ENCODE data around the gene PTPA.
"Not testable (repeated sequence)": the region's sequence is repeated elsewhere in the genome, so short reads cannot be mapped to it uniquely, and the experiment has no call there.

Gene PTPA

GRCh38 chr9:129108805-129109536 is 2.2 kb upstream of the PTPA start:
- no peak for DNase-seq (ENCODE audit: low spot score)

GRCh38 chr9:129109537-129109903 is 1.7 kb upstream of the PTPA start:
- DNase-seq (ENCODE audit: low spot score): peak; percentile 76

GRCh38 chr9:129109952-129110739 is 1.1 kb upstream of the PTPA start:
- DNase-seq (ENCODE audit: low spot score): peak; percentile 66

- peak; percentile 69 for DNase-seq (ENCODE audit: low spot score)
These were observed 425 bp downstream of the PTPA start for GRCh38 chr9:129111528-129112151.

- not testable (repeated sequence) for DNase-seq (ENCODE audit: low spot score)
These were observed 1.3 kb downstream of the PTPA start for GRCh38 chr9:129112526-129112925.

- no peak for DNase-seq (ENCODE audit: low spot score)
These were observed 2.6 kb downstream of the PTPA start for GRCh38 chr9:129113645-129114304.

GRCh38 chr9:129118799-129119198 is 7.6 kb downstream of the PTPA start:
- DNase-seq (ENCODE audit: low spot score): no peak

- DNase-seq (ENCODE audit: low spot score): no peak
These were observed 10.3 kb downstream of the PTPA start for GRCh38 chr9:129121483-129121882.

GRCh38 chr9:129122133-129122532 is 10.9 kb downstream of the PTPA start:
- DNase-seq (ENCODE audit: low spot score): no peak

GRCh38 chr9:129122976-129123375 is 11.8 kb downstream of the PTPA start:
- DNase-seq (ENCODE audit: low spot score): not testable (repeated sequence)

- DNase-seq (ENCODE audit: low spot score): no peak
These were observed 13.4 kb downstream of the PTPA start for GRCh38 chr9:129124506-129125069.

GRCh38 chr9:129125478-129125877 is 14.3 kb downstream of the PTPA start:
- DNase-seq (ENCODE audit: low spot score): peak; percentile 60

GRCh38 chr9:129126749-129127618 is 15.8 kb downstream of the PTPA start:
- DNase-seq (ENCODE audit: low spot score): no peak

GRCh38 chr9:129128689-129129088 is 17.5 kb downstream of the PTPA start:
- DNase-seq (ENCODE audit: low spot score): no peak

GRCh38 chr9:129130271-129130670 is 19.1 kb downstream of the PTPA start:
- not testable (repeated sequence) for DNase-seq (ENCODE audit: low spot score)

GRCh38 chr9:129130791-129131190 is 19.6 kb downstream of the PTPA start:
- no peak for DNase-seq (ENCODE audit: low spot score)

GRCh38 chr9:129131300-129132145 is 20.3 kb downstream of the PTPA start:
- DNase-seq (ENCODE audit: low spot score): peak; percentile 89

- DNase-seq (ENCODE audit: low spot score): no peak
These were observed 21.9 kb downstream of the PTPA start for GRCh38 chr9:129133082-129133481.

GRCh38 chr9:129135476-129135875 is 24.3 kb downstream of the PTPA start:
- DNase-seq (ENCODE audit: low spot score): no peak

- no peak for DNase-seq (ENCODE audit: low spot score)
These were observed 25.3 kb downstream of the PTPA start for GRCh38 chr9:129136446-129137035.

Measured in GM03348 (cell line).